SH-SY5Y (cell line): ENCODE results near the gene SCGB1D2.

ENCODE experiments used
- GATA2 ChIP-seq: IDR thresholded peaks from 2 replicates; pipeline ENCODE4 v1.6.1; 2011; ENCODE audit warnings: mild to moderate bottlenecking, low read depth, low read length
- GATA3 ChIP-seq: IDR thresholded peaks from 2 replicates; pipeline ENCODE4 v1.6.1; 2011; ENCODE audit warnings: low read depth, mild to moderate bottlenecking, low read length, moderate library complexity

DNA sequence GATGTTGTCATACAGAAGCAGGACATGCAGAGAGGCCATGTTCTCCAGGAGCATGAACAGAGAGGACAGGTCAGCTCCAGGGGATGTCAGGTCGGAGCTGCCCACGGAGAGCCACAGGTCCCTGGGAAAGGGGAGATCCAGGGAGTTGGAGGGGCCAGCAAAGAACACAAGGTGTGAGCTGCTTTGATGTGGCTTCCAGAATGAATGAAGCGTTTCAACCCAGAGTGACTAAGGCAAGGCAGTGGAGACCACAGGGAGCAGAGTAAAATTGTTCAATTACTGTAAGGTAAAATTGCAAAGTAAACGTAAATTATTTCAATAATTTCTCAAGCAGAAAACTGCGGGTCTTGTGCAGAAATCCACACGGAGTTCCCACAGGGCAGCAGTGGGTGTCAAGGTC lies 39.1 kb upstream of the SCGB1D2 start:
- no peak for TF ChIP-seq GATA3
- TF ChIP-seq GATA2 = no peak
